Ovary (tissue), 10 donors: ENCODE measurements around the gene WBP1L. TPM values are rescaled to one million over a fixed set of nuclear protein-coding genes. Genes with fewer than 3 reads are reported as not detected.
"Not testable (repeated sequence)": the region's sequence is repeated elsewhere in the genome, so short reads cannot be mapped to it uniquely, and the experiment has no call there.

Experiments
- DNase-seq, 5 donors: peaks; one replicate each; pipeline ENCODE4 v3.0.0-alpha.2; 2019 to 2020
- H3K27ac ChIP-seq, 2 donors: fragments of 200-600 bp; one replicate each; pipeline versions ENCODE4 v1.5.1 to v1.8.0; 2019 to 2022
- H3K27me3 ChIP-seq: fragments of 200-600 bp; one replicate; pipeline ENCODE4 v1.8.0; 2022
- H3K36me3 ChIP-seq: fragments of 200-600 bp; sonication (generic); one replicate; pipeline ENCODE4 v1.5.1; 2019
- H3K4me1 ChIP-seq: one replicate; pipeline ENCODE4 v1.8.1; 2013; ENCODE audit warnings: mild to moderate bottlenecking, moderate library complexity; ENCODE audit not compliant: insufficient read depth
- H3K4me3 ChIP-seq: fragments of 200-600 bp; sonication (generic); one replicate; pipeline ENCODE4 v1.5.1; 2017
- H3K9me3 ChIP-seq, 2 donors: fragments of 200-600 bp in 1 of 2; sonication (generic) in 1 of 2; one replicate each; pipeline versions ENCODE4 v1.5.1 to v1.8.1; 2013 to 2019; ENCODE audit warnings: mild to moderate bottlenecking in 1 of 2, moderate library complexity in 1 of 2
- CTCF ChIP-seq, 3 donors: fragments of 450-650 bp in 2 of 3; fragments of 200-600 bp in 1 of 3; IDR thresholded peaks; one replicate each; pipeline versions ENCODE4 v1.5.1 to v1.8.0; 2016 to 2022; ENCODE audit warnings: antibody characterized with exemption in 3 of 3, mild to moderate bottlenecking in 1 of 3
- EP300 ChIP-seq: sonication (generic); formaldehyde crosslinking; IDR thresholded peaks from one replicate; pipeline ENCODE4 v1.6.1; 2017; ENCODE audit warnings: antibody characterized with exemption
- POLR2A ChIP-seq: fragments of 450-650 bp; IDR thresholded peaks from one replicate; pipeline ENCODE4 v1.6.1; 2017; ENCODE audit warnings: antibody characterized with exemption, mild to moderate bottlenecking, moderate library complexity
- WGBS, 3 donors: extraction: QIAGEN DNeasy Blood & Tissue Kit in 1 of 3; methylation state at CpG; one replicate each; pipeline versions ENCODE4 v1.1.5 to v1.1.7; 2013 to 2017; 5-methylcytosine and 5-hydroxymethylcytosine counted together
- intact Hi-C, 4 donors: fragments of 100-400 bp; cut with DNase I; formaldehyde crosslinking; loops; one replicate each; pipeline versions ENCODE4 v1.11.0 to v1.15.1; 2022 to 2023
- long read RNA-seq, 3 donors: library from polyadenylated mRNA in 2 of 3; unstranded in 2 of 3; transcript quantifications; one replicate each; pipeline ENCODE4 v2.0.0 and lab custom pipeline, GENCODE V29; 2021 to 2026
- polyA plus RNA-seq, 2 donors: library from polyadenylated mRNA; stranded (reverse); fragments of 200-250 nt in 1 of 2; fragments of 350-450 nt in 1 of 2; fragmentation: Illumina TruSeq in 1 of 2; extraction: RNeasy Lipid Tissue Mini Kit (QIAGEN cat#74804) in 1 of 2; gene quantifications; one replicate each; pipeline ENCODE4 v1.2.3, GENCODE V29; 2013 to 2014
- total RNA-seq, 7 donors: library from RNA; depleted of rRNA in 2 of 7; stranded (reverse); fragments of >200 nt in 2 of 7; fragmentation: NEBNext Ultra II Directional in 3 of 7; extraction: Animal tissue kit (Norgen Biotek cat#: 25700) in 3 of 7; gene quantifications; one replicate each; pipeline versions ENCODE4 v1.1.0 to v1.2.4, GENCODE V29; 2016 to 2023
- donor health status: DM: no; HTN: no; CAD: no; lungs with moderate emphysema.
- donor health status: DM: no; HTN: no; CAD: no.
- donor health status: Bipolar disorder and iron deficiency.
- donor health status: DM: yes; HTN: yes; CAD: no.
- donor health status: DM: no; HTN: no; CAD: no.
- donor health status: DM: yes; HTN: yes; CAD: no.

WBP1L gene
- total RNA-seq (10 to 100 TPM; 45.5 to 71.8 (median 51.3) TPM), polyA plus RNA-seq (10 to 100 TPM; 40.6 to 46.5 TPM)
- long read RNA-seq, donor 1, full-length matches to known transcripts: 2 of 40 reads
- long read RNA-seq, donor 1, partial matches to known transcripts: 36 of 40 reads
- long read RNA-seq, donor 1, other reads (novel, unspliced or antisense): 2 of 40 reads
- long read RNA-seq, donor 2, transcript WBP1L-203 (4 exons, 1,428 nt): major isoform, 5 of 76 reads
- long read RNA-seq, donor 2, partial matches to known transcripts: 70 of 76 reads
- long read RNA-seq, donor 2, other reads (novel, unspliced or antisense): 0 of 76 reads
- long read RNA-seq, donor 3, full-length matches to known transcripts: 21 of 37 reads
- long read RNA-seq, donor 3, partial matches to known transcripts: 15 of 37 reads
- long read RNA-seq, donor 3, other reads (novel, unspliced or antisense): 1 of 37 reads

- Histone ChIP-seq H3K27me3 (no peaks in the 10 kb centered on the region), H3K4me3 (peak within 1 kb of the TSS; percentile 81), H3K27ac (peak within 1 kb of the TSS; percentile 11 to 41), H3K9me3 (no peaks in the 10 kb centered on the region), H3K4me1 (peaks cover 4% of the 10 kb centered on the region), H3K36me3 (no peaks in the 10 kb centered on the region)
- TF ChIP-seq EP300: no peak
- no peak for TF ChIP-seq CTCF (IDR thresholded peaks at IDR 0.05)
- TF ChIP-seq POLR2A: peak; percentile 48
- WGBS, 3 donors: 1% methylated on average over 37 of the region's 37 CpGs
- intact Hi-C loops: no loop called here
- DNase-seq: peak; percentile 96 to 97 (median 96)
Observed at GRCh38 chr10:102743588-102744373, at the start of gene WBP1L. WBP1L (plus strand) TSS chr10:102743948; CDS start chr10:102744054, 106 bp downstream.

GRCh38 chr10:102695401-102695800 is 48.3 kb upstream of the WBP1L start:
- 96 to 98% (median 97%) methylated on average over 10 of the region's 10 CpGs for WGBS, 3 donors
- H3K27ac ChIP-seq, H3K36me3 ChIP-seq, intact Hi-C loops, H3K4me1 ChIP-seq, H3K4me3 ChIP-seq, H3K9me3 ChIP-seq, H3K27me3 ChIP-seq, DNase-seq: not testable (repeated sequence)

- Histone ChIP-seq H3K4me3 (no peak overlapping the region), H3K9me3 (no peaks in the 10 kb centered on the region), H3K4me1 (peaks cover 1% of the 10 kb centered on the region), H3K36me3 (no peaks in the 10 kb centered on the region), H3K27ac (no peak overlapping the region), H3K27me3 (no peaks in the 10 kb centered on the region)
- intact Hi-C loops: no loop called here
- DNase-seq: no peak
- WGBS, 3 donors: 95 to 100% (median 95%) methylated on average over 3 of the region's 3 CpGs
- no peak for TF ChIP-seq POLR2A
- no peak for TF ChIP-seq EP300
- no peak for TF ChIP-seq CTCF (IDR thresholded peaks at IDR 0.05)
Observed at GRCh38 chr10:102696736-102697135, 47.0 kb upstream of the WBP1L start.

- peaks cover 1% of the 10 kb centered on the region for H3K4me1 ChIP-seq
- intact Hi-C loops: no loop called here
- 89 to 93% (median 89%) methylated on average over 2 of the region's 2 CpGs for WGBS, 3 donors
- no peaks in the 10 kb centered on the region for H3K9me3 ChIP-seq
- TF ChIP-seq POLR2A (no peak), CTCF (IDR thresholded peaks at IDR 0.05) (no peak), EP300 (no peak)
- no peaks in the 10 kb centered on the region for H3K36me3 ChIP-seq
- H3K27ac ChIP-seq: no peak overlapping the region
- no peaks in the 10 kb centered on the region for H3K27me3 ChIP-seq
- DNase-seq: no peak
- no peak overlapping the region for H3K4me3 ChIP-seq
Observed at GRCh38 chr10:102698894-102699293, 44.9 kb upstream of the WBP1L start.
